A673 (cell line): ENCODE data around the gene DLK1.

Source experiments
- CTCF ChIP-seq: fragments of 300-800, 200-600 bp; sonication (generic); conservative IDR thresholded peaks from 2 replicates; pipeline ENCODE4 v1.5.1; 2017; ENCODE audit warnings: low read depth, mild to moderate bottlenecking, antibody characterized with exemption, low read length, moderate library complexity, mixed read lengths
- EZH2 ChIP-seq: fragments of 200-600 bp; sonication (generic); IDR thresholded peaks from 2 replicates; pipeline ENCODE4 v1.6.1; 2017; ENCODE audit warnings: borderline replicate concordance, low read depth, mild to moderate bottlenecking, mixed read lengths, antibody characterized with exemption, low read length; ENCODE audit not compliant: poor library complexity, severe bottlenecking

- no peak for TF ChIP-seq CTCF
- TF ChIP-seq EZH2 = no peak
Observed at GRCh38 chr14:100724536-100724935, 2.2 kb upstream of the DLK1 start.
